ENCODE data around the gene DNPEP. TPM values are rescaled to one million over a fixed set of nuclear protein-coding genes. Genes with fewer than 3 reads are reported as not detected.

Gene DNPEP
- total RNA-seq, 2 experiments from 2014 or later = 39.3 to 63.6 TPM

DNA sequence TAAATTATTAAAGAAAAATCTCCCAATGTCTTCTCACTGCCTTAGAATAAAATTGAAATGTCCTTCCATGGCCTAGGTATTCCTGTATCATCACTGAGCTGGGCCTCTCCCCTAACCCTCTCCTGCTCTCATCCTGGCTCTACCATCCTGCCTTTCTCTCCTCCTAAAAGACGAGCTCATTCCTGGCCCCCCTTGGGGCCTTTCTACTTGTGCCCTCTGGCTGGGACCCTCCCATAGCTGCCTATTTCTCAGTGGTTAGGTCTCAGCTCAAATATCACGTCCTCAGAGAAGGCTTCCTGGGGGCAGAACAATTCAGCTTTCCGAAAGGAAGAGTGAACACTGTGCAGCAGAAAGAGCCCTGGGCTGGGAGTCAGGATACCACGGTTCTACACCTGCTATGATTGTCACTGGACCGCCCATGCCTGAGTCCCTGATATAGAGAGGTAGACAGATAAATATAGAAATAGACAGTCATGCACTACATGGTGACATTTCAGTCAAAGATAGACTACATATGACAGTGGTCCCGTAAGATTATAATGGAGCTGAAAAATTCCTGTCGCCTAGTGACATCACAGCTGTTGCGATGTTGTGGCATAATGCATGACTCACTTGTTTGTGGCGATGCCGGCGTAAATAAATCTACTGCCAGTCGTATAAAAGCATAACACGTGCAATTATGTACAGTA lies 9.4 kb downstream of the DNPEP start:
- no peaks in the 10 kb centered on the region for H3K9me2 ChIP-seq (ENCODE audit: insufficient read depth, low read length)
- intact Hi-C loops (cut with micrococcal nuclease; ENCODE audit: unreplicated experiment) = no loop called here
- CTCF ChIA-PET (ENCODE audit: unreplicated experiment) = interaction anchor here (0.6 kb wide), 1 partner anchor 9 kb away, joined by 3 read pairs; the partner anchor contains the start of gene DNPEP
- no peaks in the 10 kb centered on the region for H4K20me1 ChIP-seq (ENCODE audit: insufficient read depth, low read length)
- H3K9me3 ChIP-seq (ENCODE audit: low read length) = no peaks in the 10 kb centered on the region
- H3K79me2 ChIP-seq (ENCODE audit: insufficient read depth, low read depth, low read length) = no peaks in the 10 kb centered on the region
- no peak overlapping the region for H3K4me3 ChIP-seq (ENCODE audit: low read depth, low read length, poor library complexity, severe bottlenecking)
- no peak overlapping the region for H3K4me2 ChIP-seq (ENCODE audit: low read length)
- no TSS peak for BruUV-seq (replicated peaks)
- H3K27ac ChIP-seq (ENCODE audit: low read depth, low read length, poor library complexity, severe bottlenecking) = no peak overlapping the region
- no peak for DNase-seq (ENCODE audit: low spot score)
- TF ChIP-seq EZH2phosphoT487 (IDR thresholded peaks at IDR 0.05; ENCODE audit: borderline replicate concordance, low read depth, low read length) = no peak
- TF ChIP-seq, protein P1, sequence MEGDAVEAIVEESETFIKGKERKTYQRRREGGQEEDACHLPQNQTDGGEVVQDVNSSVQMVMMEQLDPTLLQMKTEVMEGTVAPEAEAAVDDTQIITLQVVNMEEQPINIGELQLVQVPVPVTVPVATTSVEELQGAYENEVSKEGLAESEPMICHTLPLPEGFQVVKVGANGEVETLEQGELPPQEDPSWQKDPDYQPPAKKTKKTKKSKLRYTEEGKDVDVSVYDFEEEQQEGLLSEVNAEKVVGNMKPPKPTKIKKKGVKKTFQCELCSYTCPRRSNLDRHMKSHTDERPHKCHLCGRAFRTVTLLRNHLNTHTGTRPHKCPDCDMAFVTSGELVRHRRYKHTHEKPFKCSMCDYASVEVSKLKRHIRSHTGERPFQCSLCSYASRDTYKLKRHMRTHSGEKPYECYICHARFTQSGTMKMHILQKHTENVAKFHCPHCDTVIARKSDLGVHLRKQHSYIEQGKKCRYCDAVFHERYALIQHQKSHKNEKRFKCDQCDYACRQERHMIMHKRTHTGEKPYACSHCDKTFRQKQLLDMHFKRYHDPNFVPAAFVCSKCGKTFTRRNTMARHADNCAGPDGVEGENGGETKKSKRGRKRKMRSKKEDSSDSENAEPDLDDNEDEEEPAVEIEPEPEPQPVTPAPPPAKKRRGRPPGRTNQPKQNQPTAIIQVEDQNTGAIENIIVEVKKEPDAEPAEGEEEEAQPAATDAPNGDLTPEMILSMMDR (conservative IDR thresholded peaks at IDR 0.05; ENCODE audit: low read length) = no peak
- H2AFZ ChIP-seq (ENCODE audit: low read length) = no peak overlapping the region
- POLR2A ChIA-PET = interaction anchor here (0.6 to 1.0 kb wide), 2 partner anchors 10 to 656 kb away, joined by 3 to 4 read pairs; no protein-coding TSS in a partner anchor
- H3K4me1 ChIP-seq (ENCODE audit: insufficient read depth, low read length, poor library complexity, severe bottlenecking) = no peaks in the 10 kb centered on the region
- H3K36me3 ChIP-seq (ENCODE audit: insufficient read depth, low read length) = peaks cover 45% of the 10 kb centered on the region

DNA sequence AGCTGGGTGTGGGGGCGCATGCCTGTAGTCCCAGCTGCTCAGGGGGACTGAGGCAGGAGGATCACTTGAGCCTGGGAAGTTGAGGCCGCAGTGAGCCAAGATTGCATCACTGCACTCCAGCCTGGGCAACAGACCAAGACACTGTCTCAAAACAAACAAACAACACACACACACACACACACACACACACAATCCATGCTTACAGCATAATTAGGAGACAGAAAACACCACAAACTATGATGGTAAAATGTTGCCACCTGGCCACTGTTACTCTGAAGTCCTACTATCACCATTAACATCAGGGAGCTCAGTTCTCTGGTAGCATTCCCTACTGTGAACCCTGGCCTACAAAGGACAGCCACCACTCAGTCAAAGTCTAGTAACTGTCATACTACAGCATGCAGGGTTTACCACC lies 18.3 kb downstream of the DNPEP start:
- ChIA-PET CTCF (ENCODE audit: unreplicated experiment) (interaction anchor here (0.6 kb wide), 1 partner anchor 373 kb away, joined by 6 read pairs; no protein-coding TSS in a partner anchor), POLR2A (interaction anchor here (0.8 kb wide), 1 partner anchor 48 kb away, joined by 3 read pairs; no protein-coding TSS in a partner anchor)
- DNase-seq (ENCODE audit: low spot score) = no peak
- intact Hi-C loops (cut with micrococcal nuclease; ENCODE audit: unreplicated experiment) = no loop called here
- Histone ChIP-seq H3K9me2 (ENCODE audit: insufficient read depth, low read length) (no peaks in the 10 kb centered on the region), H3K4me2 (ENCODE audit: low read length) (no peak overlapping the region), H3K79me2 (ENCODE audit: insufficient read depth, low read depth, low read length) (no peaks in the 10 kb centered on the region), H3K27ac (ENCODE audit: low read depth, low read length, poor library complexity, severe bottlenecking) (no peak overlapping the region), H3K4me1 (ENCODE audit: insufficient read depth, low read length, poor library complexity, severe bottlenecking) (no peaks in the 10 kb centered on the region), H3K36me3 (ENCODE audit: insufficient read depth, low read length) (peaks cover 11% of the 10 kb centered on the region; the same call in 1 of the 2 replicates), H3K9me3 (ENCODE audit: low read length) (no peaks in the 10 kb centered on the region), H4K20me1 (ENCODE audit: insufficient read depth, low read length) (no peaks in the 10 kb centered on the region), H2AFZ (ENCODE audit: low read length) (no peak overlapping the region), H3K4me3 (ENCODE audit: low read depth, low read length, poor library complexity, severe bottlenecking) (no peak overlapping the region)
- no peak for TF ChIP-seq EZH2phosphoT487 (IDR thresholded peaks at IDR 0.05; ENCODE audit: borderline replicate concordance, low read depth, low read length)
- TF ChIP-seq, protein P1 (conservative IDR thresholded peaks at IDR 0.05; ENCODE audit: low read length) = no peak
- BruUV-seq (replicated peaks) = no TSS peak

DNA sequence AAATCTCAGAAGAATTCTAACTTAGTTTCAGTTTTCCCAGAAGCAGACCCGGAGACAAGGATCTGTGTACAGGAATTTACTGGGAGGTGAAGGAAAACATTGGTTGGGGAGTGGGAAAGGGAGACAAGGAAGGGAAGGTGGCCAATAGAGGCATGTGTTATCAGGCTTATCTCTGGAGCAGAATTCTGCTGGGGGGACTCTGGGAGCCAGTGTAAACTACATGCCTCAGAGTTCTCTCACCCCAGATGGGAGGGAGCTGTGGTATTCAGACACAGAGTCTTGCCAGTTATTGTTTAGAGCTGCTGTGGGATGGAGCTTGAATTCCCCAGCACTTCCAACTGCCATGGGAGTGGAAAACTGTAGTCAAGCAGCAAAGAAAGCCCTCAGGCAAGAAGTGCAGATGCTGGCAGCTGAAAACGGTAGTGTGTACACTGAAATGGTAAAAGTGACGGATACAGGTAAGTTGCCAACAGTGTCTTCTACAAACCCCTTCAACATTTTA lies 19.0 kb downstream of the DNPEP start:
- TF ChIP-seq EZH2phosphoT487 (IDR thresholded peaks at IDR 0.05; ENCODE audit: borderline replicate concordance, low read depth, low read length) = no peak
- TF ChIP-seq, protein P1 (conservative IDR thresholded peaks at IDR 0.05; ENCODE audit: low read length) = no peak
- Histone ChIP-seq H3K9me3 (ENCODE audit: low read length) (no peaks in the 10 kb centered on the region), H3K27ac (ENCODE audit: low read depth, low read length, poor library complexity, severe bottlenecking) (no peak overlapping the region), H2AFZ (ENCODE audit: low read length) (no peak overlapping the region), H3K4me3 (ENCODE audit: low read depth, low read length, poor library complexity, severe bottlenecking) (no peak overlapping the region), H4K20me1 (ENCODE audit: insufficient read depth, low read length) (no peaks in the 10 kb centered on the region), H3K4me2 (ENCODE audit: low read length) (no peak overlapping the region), H3K9me2 (ENCODE audit: insufficient read depth, low read length) (no peaks in the 10 kb centered on the region), H3K4me1 (ENCODE audit: insufficient read depth, low read length, poor library complexity, severe bottlenecking) (no peaks in the 10 kb centered on the region), H3K79me2 (ENCODE audit: insufficient read depth, low read depth, low read length) (no peaks in the 10 kb centered on the region), H3K36me3 (ENCODE audit: insufficient read depth, low read length) (peaks cover 4% of the 10 kb centered on the region; the same call in 1 of the 2 replicates)
- ChIA-PET POLR2A (no interaction called here), CTCF (ENCODE audit: unreplicated experiment) (interaction anchor here (0.6 kb wide), 1 partner anchor 372 kb away, joined by 6 read pairs; no protein-coding TSS in a partner anchor)
- no peak for DNase-seq (ENCODE audit: low spot score)
- no TSS peak for BruUV-seq (replicated peaks)
- intact Hi-C loops (cut with micrococcal nuclease; ENCODE audit: unreplicated experiment) = no loop called here

All from OCI-LY7 (cell line).